Lower leg skin (tissue), 4 donors: ENCODE data around the gene FAM13B. TPM values are rescaled to one million over a fixed set of nuclear protein-coding genes. Genes with fewer than 3 reads are reported as not detected.

Experiments used
- DNase-seq, 2 donors: peaks; one replicate each; pipeline ENCODE4 v3.0.0-alpha.2; 2019; ENCODE audit warnings: low spot score in 2 of 2
- H3K4me3 ChIP-seq: fragments of 200-600 bp; sonication (generic); 2 replicates; pipeline ENCODE4 v1.5.1; 2017; ENCODE audit warnings: mild to moderate bottlenecking, low read depth; ENCODE audit not compliant: poor library complexity, severe bottlenecking
- POLR2A ChIP-seq, 2 donors: fragments of 450-650 bp; IDR thresholded peaks; one replicate each; pipeline ENCODE4 v1.6.1; 2016 to 2017; ENCODE audit warnings: antibody characterized with exemption in 2 of 2, mild to moderate bottlenecking in 1 of 2, moderate library complexity in 1 of 2
- WGBS, 2 donors: methylation state at CpG; one replicate each; pipeline ENCODE4 v1.1.5; 2018; 5-methylcytosine and 5-hydroxymethylcytosine counted together
- intact Hi-C: fragments of 100-400 bp; cut with DNase I; formaldehyde crosslinking; loops from one replicate; pipeline ENCODE4 v1.15.0; 2023; ENCODE audit warnings: low total_unique reads
- total RNA-seq, 4 donors: library from RNA; depleted of rRNA; stranded (reverse); fragments of >200 nt; gene quantifications; one replicate each; pipeline ENCODE4 v1.1.0, GENCODE V29; 2016
- TF ChIP-seq, protein P1 (sequence below), 3 donors: fragments of 450-650 bp; IDR thresholded peaks; one replicate each; pipeline ENCODE4 v1.5.1; 2016; ENCODE audit warnings: antibody characterized with exemption in 3 of 3, mild to moderate bottlenecking in 3 of 3, moderate library complexity in 2 of 3

FAM13B gene
- total RNA-seq, 4 donors from 2014 or later = 17.9 to 25.6 (median 21.4) TPM

DNA sequence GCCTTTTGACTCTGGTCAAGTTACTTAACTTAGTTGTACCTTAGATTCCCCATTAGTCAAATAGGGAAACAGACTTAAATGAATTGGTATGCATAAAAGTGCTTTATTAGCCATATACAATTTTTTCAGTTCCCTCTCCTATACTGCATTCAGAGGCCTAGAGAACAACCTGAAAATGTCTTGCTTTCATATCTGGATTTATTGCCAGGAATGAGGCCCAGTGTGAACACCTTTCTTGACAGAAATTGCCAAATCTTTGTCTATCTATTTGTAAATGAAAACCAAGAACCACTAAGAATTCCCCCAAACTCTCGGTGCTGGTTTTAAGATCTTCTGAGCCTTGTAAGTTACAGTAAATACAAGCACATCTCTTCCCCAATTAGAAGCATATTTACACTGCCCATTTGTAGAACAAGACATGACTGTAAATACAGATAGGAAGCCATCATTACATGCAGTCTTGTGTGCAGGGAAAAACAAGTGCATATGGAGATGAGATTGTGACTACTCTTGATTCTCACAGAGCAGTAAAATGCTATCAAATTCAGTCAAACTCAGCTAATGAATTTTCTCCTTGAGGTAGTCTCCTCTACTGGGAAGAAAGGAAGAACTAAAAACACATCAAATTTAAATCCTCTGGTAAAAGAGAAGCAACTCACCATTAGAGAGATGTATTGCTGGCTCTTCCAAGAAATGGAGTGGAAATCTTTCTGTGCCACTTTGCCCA, 5.2 kb upstream of the FAM13B start:
- TF ChIP-seq, protein P1, sequence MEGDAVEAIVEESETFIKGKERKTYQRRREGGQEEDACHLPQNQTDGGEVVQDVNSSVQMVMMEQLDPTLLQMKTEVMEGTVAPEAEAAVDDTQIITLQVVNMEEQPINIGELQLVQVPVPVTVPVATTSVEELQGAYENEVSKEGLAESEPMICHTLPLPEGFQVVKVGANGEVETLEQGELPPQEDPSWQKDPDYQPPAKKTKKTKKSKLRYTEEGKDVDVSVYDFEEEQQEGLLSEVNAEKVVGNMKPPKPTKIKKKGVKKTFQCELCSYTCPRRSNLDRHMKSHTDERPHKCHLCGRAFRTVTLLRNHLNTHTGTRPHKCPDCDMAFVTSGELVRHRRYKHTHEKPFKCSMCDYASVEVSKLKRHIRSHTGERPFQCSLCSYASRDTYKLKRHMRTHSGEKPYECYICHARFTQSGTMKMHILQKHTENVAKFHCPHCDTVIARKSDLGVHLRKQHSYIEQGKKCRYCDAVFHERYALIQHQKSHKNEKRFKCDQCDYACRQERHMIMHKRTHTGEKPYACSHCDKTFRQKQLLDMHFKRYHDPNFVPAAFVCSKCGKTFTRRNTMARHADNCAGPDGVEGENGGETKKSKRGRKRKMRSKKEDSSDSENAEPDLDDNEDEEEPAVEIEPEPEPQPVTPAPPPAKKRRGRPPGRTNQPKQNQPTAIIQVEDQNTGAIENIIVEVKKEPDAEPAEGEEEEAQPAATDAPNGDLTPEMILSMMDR (IDR thresholded peaks at IDR 0.05) = no peak
- TF ChIP-seq POLR2A (IDR thresholded peaks at IDR 0.05) = no peak
- intact Hi-C loops = no loop called here
- H3K4me3 ChIP-seq = no peak overlapping the region
- no peak for DNase-seq
- WGBS, 2 donors = 82 to 87% methylated on average over 1 of the region's 1 CpG

DNA sequence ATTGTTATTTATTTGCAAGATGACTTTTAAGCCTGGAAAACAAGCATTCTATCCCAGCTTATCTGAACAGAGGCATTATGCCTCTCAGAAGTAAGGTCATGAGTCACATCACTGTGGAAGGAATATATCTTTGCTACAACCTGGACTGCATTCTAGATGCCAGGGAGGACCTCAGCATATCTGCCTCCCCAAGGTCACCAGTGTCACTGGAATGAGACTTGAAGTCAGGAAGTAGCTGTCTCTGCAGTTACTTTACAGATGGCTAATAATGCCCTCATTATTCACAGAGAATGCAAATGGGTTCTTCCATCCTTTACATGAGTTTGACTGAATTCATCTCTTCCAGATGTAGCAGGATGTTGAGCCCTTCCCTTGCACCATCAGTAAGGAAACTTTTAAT, 4.4 kb upstream of the FAM13B start:
- intact Hi-C loops = no loop called here
- no peak for DNase-seq
- no peak for TF ChIP-seq POLR2A (IDR thresholded peaks at IDR 0.05)
- TF ChIP-seq, protein P1 (IDR thresholded peaks at IDR 0.05) = no peak
- no peak overlapping the region for H3K4me3 ChIP-seq

DNA sequence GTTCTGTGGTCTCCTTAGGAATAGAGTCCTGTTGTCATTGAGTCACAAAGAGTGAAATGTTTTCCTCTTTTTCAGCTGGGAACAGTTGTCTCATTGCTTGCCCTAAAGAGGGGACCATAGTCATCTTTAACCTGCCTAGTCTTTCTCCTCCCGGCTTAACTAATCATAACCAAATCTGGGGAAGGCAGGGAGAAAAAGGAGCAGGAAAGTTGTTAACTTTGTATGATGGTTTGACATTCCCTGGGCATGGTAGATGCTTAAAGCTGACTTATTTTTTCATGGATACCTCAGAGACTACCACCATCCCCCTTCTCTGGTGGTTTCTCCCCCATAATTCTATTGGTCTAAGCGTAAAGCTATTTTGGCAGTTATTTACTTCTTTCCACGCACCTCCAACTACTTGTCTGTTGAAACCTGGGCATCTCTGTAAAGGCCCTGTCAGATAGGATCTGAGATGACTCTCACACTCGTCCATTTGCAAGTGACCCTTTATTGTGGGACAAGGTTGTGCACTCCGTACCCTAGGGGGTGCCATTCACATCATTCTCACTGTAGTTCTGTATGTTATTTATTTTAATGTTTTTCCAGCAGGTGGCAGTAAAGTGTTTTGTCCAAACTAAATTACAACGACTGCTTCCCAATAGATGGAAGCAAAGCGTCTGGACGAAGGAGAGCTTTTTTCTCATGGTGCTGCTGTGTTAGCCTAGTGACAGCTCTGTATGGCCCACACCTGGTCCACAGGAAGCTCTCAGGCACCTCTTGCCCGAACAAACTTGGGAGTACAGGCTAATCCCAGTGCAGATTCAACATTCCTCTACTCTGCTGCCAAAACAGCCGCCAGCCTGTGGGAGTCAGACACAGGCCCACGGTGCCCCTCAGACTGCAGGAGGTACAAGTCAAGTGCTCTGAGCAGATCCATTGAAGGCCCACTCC, 3.0 kb upstream of the FAM13B start:
- WGBS, 2 donors = 35 to 36% methylated on average over 11 of the region's 11 CpGs
- DNase-seq = peak in 1 of 2 donors; percentile 36
- TF ChIP-seq, protein P1 (IDR thresholded peaks at IDR 0.05) = peak in 1 of 3 donors; percentile 56
- no peak for TF ChIP-seq POLR2A (IDR thresholded peaks at IDR 0.05)
- intact Hi-C loops = no loop called here
- H3K4me3 ChIP-seq = no peak overlapping the region

DNA sequence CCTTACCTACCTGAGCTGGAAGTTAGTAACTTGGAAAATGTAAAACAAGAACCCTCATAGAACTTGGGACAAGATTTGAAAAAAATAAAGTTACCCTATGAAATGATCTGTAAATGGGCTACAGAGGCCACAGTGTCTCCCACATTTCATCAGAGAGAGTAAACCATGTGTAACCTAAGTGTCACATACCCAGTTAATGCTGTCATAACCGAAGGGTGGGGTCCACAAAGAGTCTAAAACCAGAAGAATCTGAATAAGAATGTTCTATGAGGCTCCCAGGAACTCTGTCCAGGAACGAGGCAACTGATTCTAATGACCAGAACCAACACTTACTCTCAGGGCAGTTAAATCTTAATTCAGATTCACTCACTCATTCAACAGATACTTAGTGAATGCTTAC, 1.0 kb upstream of the FAM13B start:
- H3K4me3 ChIP-seq = no peak overlapping the region
- TF ChIP-seq POLR2A (IDR thresholded peaks at IDR 0.05) = no peak
- TF ChIP-seq, protein P1 (IDR thresholded peaks at IDR 0.05) = no peak
- intact Hi-C loops = no loop called here
- DNase-seq = no peak
- 43 to 51% methylated on average over 2 of the region's 2 CpGs for WGBS, 2 donors

DNA sequence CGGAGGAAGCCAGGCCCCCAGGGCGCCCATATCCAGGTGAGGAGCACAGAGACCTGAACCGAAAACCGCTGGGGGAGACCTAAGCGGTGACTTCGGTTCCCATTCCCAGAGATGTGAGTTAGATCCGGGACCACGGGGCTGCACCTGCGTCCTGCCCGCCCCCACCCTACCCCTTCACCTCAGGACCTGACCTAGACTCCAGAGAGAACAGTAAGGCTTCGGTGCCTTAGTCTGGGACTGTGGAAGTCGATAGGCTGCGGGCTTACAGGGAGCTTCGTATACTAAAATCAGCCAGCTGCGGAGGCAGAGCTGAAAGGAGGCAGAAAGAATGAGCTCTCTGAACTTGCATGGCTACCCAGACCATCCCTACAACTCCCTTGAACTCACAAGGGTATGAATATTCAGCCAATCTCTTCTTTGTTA, 518 bp upstream of the FAM13B start:
- intact Hi-C loops = no loop called here
- no peak for TF ChIP-seq POLR2A (IDR thresholded peaks at IDR 0.05)
- TF ChIP-seq, protein P1 (IDR thresholded peaks at IDR 0.05) = no peak
- 3 to 5% methylated on average over 15 of the region's 15 CpGs for WGBS, 2 donors

More for the DNA sequence above, 518 bp upstream of the FAM13B start:
- DNase-seq = no peak
- H3K4me3 ChIP-seq = peak overlapping the region; percentile 99
